Measurements from ENCODE around the gene OLFM2.
"Not testable (repeated sequence)": the region's sequence is repeated elsewhere in the genome, so short reads cannot be mapped to it uniquely, and the experiment has no call there.

OLFM2 gene

GRCh38 chr19:9936326-9937000 lies at the start of gene OLFM2:
Gene OLFM2 (minus strand): TSS chr19:9936515. CDS start chr19:9936366, 149 bp downstream.
- DNase-seq: peak in 1 of 2 experiments; percentile 26

DNA sequence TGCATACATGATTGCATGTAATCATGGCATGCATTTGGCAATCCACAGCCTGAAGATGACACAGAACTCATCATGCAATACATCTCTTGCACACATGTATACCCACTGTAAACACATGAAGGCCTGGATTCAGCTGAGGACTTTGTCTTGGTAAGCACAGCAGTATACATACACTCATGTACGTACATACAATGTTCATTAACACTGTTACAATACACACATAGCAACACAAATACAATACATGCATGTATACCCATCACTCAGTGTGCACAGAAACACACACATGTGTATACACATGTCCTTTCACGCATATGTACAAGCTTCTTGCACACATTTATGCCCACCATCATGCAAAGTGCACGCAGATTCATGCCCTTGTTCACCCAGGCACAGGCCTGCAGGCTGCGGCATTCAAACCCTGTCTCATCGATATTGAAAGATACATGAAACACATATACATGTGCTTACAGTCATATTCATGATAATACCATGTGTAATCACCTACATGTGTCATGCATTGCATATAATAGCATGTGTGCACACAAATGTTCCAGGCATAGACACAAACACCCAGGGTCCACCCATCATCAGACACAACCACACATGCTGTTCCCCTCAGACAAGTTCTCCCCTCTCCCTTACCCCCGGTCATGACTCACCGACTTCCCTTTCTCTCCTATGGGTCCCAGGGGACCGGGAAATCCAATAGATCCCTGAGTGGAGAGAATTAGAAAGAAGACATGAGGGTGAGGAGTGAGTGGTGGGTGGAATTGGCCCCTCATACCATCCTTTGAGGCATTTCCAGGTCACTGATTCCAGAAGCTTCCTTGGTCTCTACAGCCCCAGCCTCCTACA lies 45.3 kb upstream of the OLFM2 start:
- no peak for DNase-seq

- DNase-seq: no peak
Observed at GRCh38 chr19:9972103-9972502, 35.8 kb upstream of the OLFM2 start.

GRCh38 chr19:9971166-9971897 lies 35.0 kb upstream of the OLFM2 start:
- no peak for DNase-seq

DNA sequence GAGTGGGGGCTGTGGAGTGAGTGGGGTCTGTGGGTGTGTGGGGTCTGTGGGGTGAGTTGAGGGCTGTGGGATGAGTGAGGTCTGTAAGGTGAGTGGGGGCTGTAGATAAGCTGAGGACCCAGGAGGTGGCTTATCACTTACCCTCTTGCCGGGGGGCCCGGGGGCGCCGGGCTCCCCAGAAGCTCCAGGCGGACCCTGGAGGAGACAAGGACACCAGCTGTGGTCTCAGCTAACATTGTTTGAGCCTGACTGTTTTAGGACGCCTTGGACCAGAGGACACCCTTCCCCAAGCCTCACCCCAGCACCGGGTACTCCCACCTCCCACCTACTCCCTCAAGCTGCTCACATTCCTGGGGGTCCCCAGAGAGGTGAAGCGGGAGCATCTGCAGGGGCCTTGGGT lies 34.2 kb upstream of the OLFM2 start:
- DNase-seq: no peak

GRCh38 chr19:9969688-9969975 lies 33.3 kb upstream of the OLFM2 start:
- no peak for DNase-seq

- DNase-seq: no peak
Observed at GRCh38 chr19:9968820-9969687, 32.7 kb upstream of the OLFM2 start.

DNA sequence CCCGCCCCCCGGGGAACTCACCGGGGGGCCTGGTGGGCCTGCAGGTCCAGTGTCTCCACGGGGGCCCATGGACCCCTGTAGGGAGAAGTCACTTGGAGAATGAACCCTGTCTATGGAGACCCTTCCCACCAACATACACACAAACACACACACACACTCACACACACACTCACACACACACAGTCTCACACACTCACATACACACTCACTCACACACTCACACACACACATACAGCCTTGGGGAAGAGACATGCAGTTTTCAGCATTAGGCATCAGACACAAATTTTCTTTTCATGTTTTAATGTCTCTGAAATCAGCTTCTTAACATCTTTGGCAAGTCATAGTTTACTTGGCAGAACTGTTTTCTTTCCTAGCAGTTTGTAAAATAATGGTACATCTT lies 31.0 kb upstream of the OLFM2 start:
- DNase-seq: no peak

- DNase-seq: no peak
Observed at GRCh38 chr19:9966448-9966847, 30.1 kb upstream of the OLFM2 start.

DNA sequence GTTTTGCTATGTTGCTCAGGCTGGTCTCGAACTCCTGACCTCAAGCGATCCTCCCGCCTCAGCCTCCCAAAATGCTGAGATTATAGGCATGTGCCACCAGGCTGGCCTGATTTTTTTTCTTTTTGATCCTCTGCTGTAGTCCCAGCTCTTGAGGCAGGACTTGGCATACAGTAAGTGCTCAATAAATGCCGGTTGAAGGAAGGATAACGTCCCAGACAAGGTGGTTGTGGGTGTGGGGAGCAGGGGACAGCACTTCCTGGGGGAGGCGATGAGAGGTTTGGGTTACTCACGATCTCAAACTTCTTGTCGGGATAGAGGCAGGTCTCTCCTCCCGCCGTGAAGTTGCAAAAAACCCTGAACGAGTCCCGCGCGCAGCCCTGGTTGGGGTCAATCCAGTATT lies 29.7 kb upstream of the OLFM2 start:
- DNase-seq: no peak

- DNase-seq: no peak
Observed at GRCh38 chr19:9962623-9963290, 26.4 kb upstream of the OLFM2 start.

- DNase-seq: no peak
Observed at GRCh38 chr19:9961103-9961502, 24.8 kb upstream of the OLFM2 start.

DNA sequence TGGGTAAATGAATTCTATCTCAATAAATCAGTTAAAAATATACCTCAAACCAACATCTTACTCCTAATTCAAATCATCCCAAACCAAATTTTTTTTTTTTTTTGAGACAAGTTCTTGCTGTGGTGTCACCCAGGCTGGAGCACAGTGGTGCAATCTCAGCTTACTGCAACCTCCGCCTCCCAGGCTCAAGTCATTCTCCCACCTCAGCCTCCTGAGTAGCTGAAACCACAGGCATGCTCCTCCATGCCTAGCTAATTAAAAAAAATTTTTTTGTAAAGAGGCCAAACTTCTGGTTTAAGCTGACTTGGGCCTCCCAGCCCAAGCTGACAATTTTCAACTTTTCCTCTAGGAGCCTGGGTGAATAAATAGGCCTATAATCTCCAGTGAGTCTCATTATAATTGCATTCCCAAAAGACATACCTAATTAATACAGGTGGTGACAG lies 22.1 kb upstream of the OLFM2 start:
- DNase-seq: no peak

- no peak for DNase-seq
Observed at GRCh38 chr19:9956956-9957355, 20.6 kb upstream of the OLFM2 start.

GRCh38 chr19:9953802-9954542 lies 17.7 kb upstream of the OLFM2 start:
- no peak for DNase-seq

- no peak for DNase-seq
Observed at GRCh38 chr19:9952276-9952675, 16.0 kb upstream of the OLFM2 start.

GRCh38 chr19:9947441-9947840 lies 11.1 kb upstream of the OLFM2 start:
- DNase-seq: no peak

GRCh38 chr19:9946528-9947125 lies 10.3 kb upstream of the OLFM2 start:
- not testable (repeated sequence) for DNase-seq

- DNase-seq: no peak
Observed at GRCh38 chr19:9945319-9945966, 9.1 kb upstream of the OLFM2 start.

- no peak for DNase-seq
Observed at GRCh38 chr19:9943744-9944143, 7.4 kb upstream of the OLFM2 start.

DNA sequence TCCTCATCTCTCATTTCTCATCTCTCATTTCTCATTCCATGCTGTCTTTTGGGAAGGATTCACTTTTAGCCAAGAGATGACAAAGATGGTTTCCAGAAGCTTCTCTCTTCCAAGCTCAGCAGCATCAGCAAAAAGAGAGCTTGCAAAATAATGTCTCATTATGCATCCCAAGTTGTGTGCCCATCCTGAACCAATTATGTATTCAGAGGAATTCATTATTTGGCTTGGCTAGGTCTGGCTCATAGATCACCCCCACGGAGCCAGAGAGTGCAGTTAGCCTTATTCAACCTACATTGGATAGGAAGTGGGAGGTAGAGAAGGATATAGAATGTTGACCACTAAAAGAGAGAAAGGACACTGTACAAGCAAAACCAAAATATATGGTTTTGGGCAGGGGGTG lies 5.4 kb upstream of the OLFM2 start:
- DNase-seq: no peak
